Central memory CD8-positive, alpha-beta T cell (primary cell): Measurements from ENCODE around the gene NUP54.

Source experiments
- ATAC-seq: fragments of 150-1000 bp; cut with Tn5 transposase; replicated peaks from 2 replicates; pipeline ENCODE4 v1.10.0; 2022; ENCODE audit warnings: mild to moderate bottlenecking, moderate FRiP score, moderate number of reproducible peaks; ENCODE audit not compliant: poor library complexity, severe bottlenecking; ENCODE audit errors: extremely low read depth
- DNase-seq, 2 donors: peaks; one replicate each; pipeline ENCODE4 v3.0.0; 2021; ENCODE audit warnings: low spot score in 2 of 2
- H3K27ac Mint-ChIP-seq: one replicate; pipeline ENCODE4 v1.8.0; 2022; ENCODE audit warnings: low read depth, mild to moderate bottlenecking, moderate library complexity, mixed read lengths
- H3K27me3 Mint-ChIP-seq: one replicate; pipeline ENCODE4 v1.8.0; 2022; ENCODE audit warnings: mixed read lengths
- H3K36me3 Mint-ChIP-seq: one replicate; pipeline ENCODE4 v1.8.0; 2022; ENCODE audit warnings: mild to moderate bottlenecking, moderate library complexity, mixed read lengths; ENCODE audit not compliant: insufficient read depth
- H3K4me1 Mint-ChIP-seq: one replicate; pipeline ENCODE4 v1.8.0; 2022; ENCODE audit warnings: mixed read lengths
- H3K4me3 Mint-ChIP-seq: one replicate; pipeline ENCODE4 v1.8.0; 2022; ENCODE audit warnings: mild to moderate bottlenecking, moderate library complexity, mixed read lengths
- H3K9me3 Mint-ChIP-seq: one replicate; pipeline ENCODE4 v1.8.0; 2022; ENCODE audit warnings: mixed read lengths

The NUP54 gene

DNA sequence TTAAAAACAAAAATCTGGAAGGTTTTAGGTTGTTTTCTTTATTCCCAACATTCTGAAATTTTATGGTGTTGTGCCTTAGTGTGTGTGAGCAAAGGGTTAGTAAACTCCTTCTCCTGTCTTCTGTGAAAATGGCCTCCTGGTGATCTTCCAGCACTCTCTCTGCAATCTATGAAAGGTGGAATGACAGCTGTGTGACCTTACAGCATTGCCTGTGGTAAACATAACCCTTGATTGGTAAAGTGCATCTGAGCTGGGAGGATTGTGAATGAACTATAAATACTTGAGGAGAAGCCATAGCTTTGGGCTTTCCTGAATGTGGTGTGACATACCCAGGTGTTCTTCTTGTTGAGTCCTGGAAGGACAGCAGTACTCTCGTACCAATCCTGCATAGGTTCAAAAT, 63.7 kb downstream of the NUP54 start:
- no peaks in the 10 kb centered on the region for H3K9me3 Mint-ChIP-seq
- H3K36me3 Mint-ChIP-seq = no peaks in the 10 kb centered on the region
- H3K27me3 Mint-ChIP-seq = peaks cover 15% of the 10 kb centered on the region
- DNase-seq (no peak), ATAC-seq (no peak)
- no peak overlapping the region for H3K27ac Mint-ChIP-seq
- H3K4me1 Mint-ChIP-seq = no peaks in the 10 kb centered on the region
- H3K4me3 Mint-ChIP-seq = no peak overlapping the region

- H3K27me3 Mint-ChIP-seq = peaks cover 26% of the 10 kb centered on the region
Measured at GRCh38 chr4:76083386-76083988, 64.7 kb downstream of the NUP54 start.

GRCh38 chr4:76078033-76078613, 70.1 kb downstream of the NUP54 start:
- Mint-ChIP-seq H3K27ac (no peak overlapping the region), H3K27me3 (peaks cover 25% of the 10 kb centered on the region), H3K36me3 (no peaks in the 10 kb centered on the region), H3K4me3 (no peak overlapping the region), H3K9me3 (no peaks in the 10 kb centered on the region), H3K4me1 (no peaks in the 10 kb centered on the region)
- no peak for ATAC-seq
- no peak for DNase-seq

More at GRCh38 chr4:76083386-76083988, 64.7 kb downstream of the NUP54 start:
- Mint-ChIP-seq H3K27ac (no peak overlapping the region), H3K4me3 (no peak overlapping the region), H3K4me1 (no peaks in the 10 kb centered on the region), H3K36me3 (no peaks in the 10 kb centered on the region), H3K9me3 (no peaks in the 10 kb centered on the region)
- ATAC-seq (no peak), DNase-seq (no peak)

GRCh38 chr4:76074993-76075600, 73.1 kb downstream of the NUP54 start:
- no peak overlapping the region for H3K4me3 Mint-ChIP-seq
- H3K36me3 Mint-ChIP-seq = no peaks in the 10 kb centered on the region
- peaks cover 24% of the 10 kb centered on the region for H3K27me3 Mint-ChIP-seq
- no peaks in the 10 kb centered on the region for H3K4me1 Mint-ChIP-seq
- DNase-seq (no peak), ATAC-seq (no peak)
- no peaks in the 10 kb centered on the region for H3K9me3 Mint-ChIP-seq
- H3K27ac Mint-ChIP-seq = no peak overlapping the region

DNA sequence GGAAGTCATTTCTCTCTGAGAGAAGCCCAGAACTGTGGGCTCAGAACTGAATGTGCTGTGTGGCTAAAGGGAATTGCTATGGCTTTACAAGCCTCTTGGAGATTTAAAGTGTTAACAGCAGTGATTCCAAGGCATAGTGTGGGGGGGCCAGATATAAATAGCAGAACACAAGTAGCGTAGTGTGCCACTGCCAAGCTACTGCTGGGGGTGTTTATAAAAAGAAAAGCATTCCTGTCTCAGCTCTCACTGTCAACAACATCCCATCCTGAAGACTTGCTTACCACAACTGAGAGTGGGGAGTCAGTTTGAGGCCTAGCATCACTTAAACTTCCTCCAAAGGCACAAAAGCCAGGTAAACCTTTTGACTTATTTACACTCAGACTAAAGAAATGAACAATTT, 73.7 kb downstream of the NUP54 start, which contains the start of gene ART3:
TSS of gene ART3 (plus strand) at position 242 of the 400 bp plus-strand sequence. CDS start 1,181 bp downstream, outside the sequence.
- Mint-ChIP-seq H3K27ac (no peak within 1 kb of the TSS), H3K9me3 (no peaks in the 10 kb centered on the region), H3K27me3 (peaks cover 18% of the 10 kb centered on the region), H3K4me1 (no peaks in the 10 kb centered on the region), H3K4me3 (no peak within 1 kb of the TSS), H3K36me3 (no peaks in the 10 kb centered on the region)
- no peak for ATAC-seq
- DNase-seq = no peak

DNA sequence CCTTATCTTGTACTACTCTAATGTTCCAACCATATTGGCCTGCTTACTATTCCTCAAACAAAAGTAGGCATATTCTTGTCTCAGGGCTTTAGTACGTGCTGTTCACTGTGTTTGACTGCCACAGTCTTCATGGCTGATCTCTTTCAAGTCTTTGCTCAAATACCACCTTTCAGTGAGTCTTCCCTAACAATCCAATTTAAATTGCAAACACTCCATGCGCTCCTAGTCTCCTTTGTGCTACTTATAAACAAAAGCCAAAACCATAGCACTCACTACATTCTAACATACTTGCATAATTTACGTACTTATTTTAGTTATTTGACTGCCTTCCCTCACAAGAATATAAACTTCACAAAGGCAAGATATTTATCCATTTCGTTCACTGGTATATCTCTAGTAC, 75.4 kb downstream of the NUP54 start:
- H3K27ac Mint-ChIP-seq = no peak overlapping the region
- H3K27me3 Mint-ChIP-seq = peaks cover under 1% of the 10 kb centered on the region
- no peaks in the 10 kb centered on the region for H3K4me1 Mint-ChIP-seq
- no peak for ATAC-seq
- no peaks in the 10 kb centered on the region for H3K36me3 Mint-ChIP-seq
- H3K4me3 Mint-ChIP-seq = no peak overlapping the region
- no peaks in the 10 kb centered on the region for H3K9me3 Mint-ChIP-seq
- DNase-seq = no peak

DNA sequence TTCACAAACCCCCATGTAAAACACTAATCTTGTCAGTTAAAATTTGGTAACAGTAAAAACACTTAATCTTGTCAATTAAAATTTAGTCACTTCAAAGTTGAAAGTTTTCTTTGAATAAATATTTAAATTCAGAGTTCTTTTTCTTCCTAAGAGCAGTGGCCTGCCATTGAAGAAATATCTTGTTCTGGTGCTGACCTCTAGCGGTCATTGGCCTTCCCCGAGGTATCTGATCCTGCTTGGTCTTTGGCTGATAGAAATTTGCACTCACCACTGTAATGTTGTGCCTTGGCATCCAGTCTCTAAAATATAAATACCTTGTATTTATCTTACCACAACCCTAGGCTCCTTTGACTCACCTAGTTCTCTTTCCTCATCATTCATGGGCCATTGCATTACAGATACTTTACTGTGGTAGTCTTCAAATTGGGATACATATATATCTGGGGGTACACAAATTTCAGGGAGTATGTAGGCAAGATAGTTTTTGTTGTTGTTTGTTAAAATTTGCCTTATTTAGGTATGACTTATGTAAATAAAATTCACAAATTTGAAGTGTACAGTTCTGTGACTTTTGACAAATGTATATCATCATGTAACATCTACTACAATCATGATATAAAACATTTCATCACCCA, 80.4 kb downstream of the NUP54 start:
- Mint-ChIP-seq H3K9me3 (no peaks in the 10 kb centered on the region), H3K36me3 (no peaks in the 10 kb centered on the region), H3K4me1 (no peaks in the 10 kb centered on the region), H3K27me3 (no peaks in the 10 kb centered on the region), H3K27ac (no peak overlapping the region), H3K4me3 (no peak overlapping the region)
- peak; percentile 39 to 40 for DNase-seq
- peak; percentile 72 for ATAC-seq

- no peak for DNase-seq
Measured at GRCh38 chr4:76066546-76066945, 81.7 kb downstream of the NUP54 start.

More at GRCh38 chr4:76066546-76066945, 81.7 kb downstream of the NUP54 start:
- Mint-ChIP-seq H3K4me1 (no peaks in the 10 kb centered on the region), H3K9me3 (no peaks in the 10 kb centered on the region), H3K36me3 (no peaks in the 10 kb centered on the region), H3K27me3 (no peaks in the 10 kb centered on the region), H3K27ac (no peak overlapping the region), H3K4me3 (no peak overlapping the region)
- ATAC-seq = no peak
